Keratinocyte (primary cell): ENCODE measurements around the gene POR. TPM values are rescaled to one million over a fixed set of nuclear protein-coding genes. Genes with fewer than 3 reads are reported as not detected.

Experiments used
- DNase-seq: peaks from one replicate; pipeline ENCODE4 v3.0.0-alpha.2; 2011; ENCODE audit warnings: low read depth, missing footprints, low spot score
- FAIRE-seq: peaks from 2 replicates; lab custom pipeline; 2011; peaks lifted over from hg19 to GRCh38; lab: Jason Lieb, UNC
- H2AFZ ChIP-seq: 2 replicates; pipeline ENCODE4 v1.6.0; 2012; ENCODE audit warnings: low read length, control low read depth, inconsistent platforms; ENCODE audit not compliant: control insufficient read depth
- H3K27ac ChIP-seq: 2 replicates; pipeline ENCODE4 v1.5.1; 2011; ENCODE audit warnings: low read length; ENCODE audit not compliant: control insufficient read depth, insufficient read depth
- H3K27me3 ChIP-seq: 3 replicates; pipeline ENCODE4 v1.6.0; 2011; ENCODE audit warnings: low read length; ENCODE audit not compliant: control insufficient read depth, insufficient read depth; ENCODE audit errors: extremely low read depth
- H3K36me3 ChIP-seq, 2 experiments: 2 replicates in 1 of 2; 3 replicates in 1 of 2; pipeline ENCODE4 v1.5.1; 2011; ENCODE audit warnings: low read length in 2 of 2, mild to moderate bottlenecking in 1 of 2; ENCODE audit not compliant: control insufficient read depth in 2 of 2, insufficient read depth in 2 of 2; ENCODE audit errors: extremely low read depth in 1 of 2
- H3K4me1 ChIP-seq: 3 replicates; pipeline ENCODE4 v1.5.1; 2011; ENCODE audit warnings: low read length; ENCODE audit not compliant: control insufficient read depth, insufficient read depth; ENCODE audit errors: extremely low read depth
- H3K4me2 ChIP-seq: 3 replicates; pipeline ENCODE4 v1.6.0; 2011; ENCODE audit warnings: low read depth, low read length; ENCODE audit not compliant: control insufficient read depth, insufficient read depth; ENCODE audit errors: extremely low read depth
- H3K4me3 ChIP-seq, 3 experiments: fragments of 200-600 bp in 1 of 3; sonication (generic) in 1 of 3; 2 replicates in 2 of 3; 3 replicates in 1 of 3; pipeline ENCODE4 v1.5.1; 2011 to 2016; ENCODE audit warnings: low read length in 3 of 3, mild to moderate bottlenecking in 3 of 3, control low read depth in 2 of 3, inconsistent platforms in 1 of 3, low read depth in 1 of 3, mixed read lengths in 1 of 3, mixed run types in 1 of 3, moderate library complexity in 1 of 3; ENCODE audit not compliant: control insufficient read depth in 2 of 3, insufficient read depth in 2 of 3; ENCODE audit errors: extremely low read depth in 1 of 3
- H3K79me2 ChIP-seq: 2 replicates; pipeline ENCODE4 v1.6.0; 2012; ENCODE audit warnings: low read length; ENCODE audit not compliant: control insufficient read depth, insufficient read depth
- H3K9ac ChIP-seq: 3 replicates; pipeline ENCODE4 v1.6.0; 2011; ENCODE audit warnings: low read length; ENCODE audit not compliant: control insufficient read depth, insufficient read depth; ENCODE audit errors: extremely low read depth
- H3K9me1 ChIP-seq: 3 replicates; pipeline ENCODE4 v1.6.0; 2011; ENCODE audit warnings: low read length; ENCODE audit not compliant: control insufficient read depth, insufficient read depth; ENCODE audit errors: extremely low read depth
- H3K9me3 ChIP-seq: 2 replicates; pipeline ENCODE4 v1.5.1; 2012; ENCODE audit warnings: low read depth, low read length; ENCODE audit not compliant: control insufficient read depth
- H4K20me1 ChIP-seq: 3 replicates; pipeline ENCODE4 v1.6.0; 2011; ENCODE audit warnings: low read length; ENCODE audit not compliant: control insufficient read depth, insufficient read depth; ENCODE audit errors: extremely low read depth
- EZH2 ChIP-seq: IDR thresholded peaks from one replicate; pipeline ENCODE4 v1.6.1; 2012; ENCODE audit warnings: inconsistent platforms, mild to moderate bottlenecking, low read length, moderate library complexity
- dilution Hi-C: fragments of 300-500 bp; cut with MboI; formaldehyde crosslinking; loops from one replicate; pipeline ENCODE4 v1.7.0; 2020; ENCODE audit warnings: low sequenced_read_pairs; ENCODE audit not compliant: extremely low pct_ligation_motif_present
- polyA plus RNA-seq, 5 experiments: library from polyadenylated mRNA; depleted of rRNA in 3 of 5; stranded (reverse) in 3 of 5; stranded (forward) in 1 of 5; unstranded in 1 of 5; fragments of >200 nt; gene quantifications; 1 replicate in 1 of 5; 2 replicates in 3 of 5; 3 replicates in 1 of 5; pipeline versions ENCODE4 v1.2.1 to v1.2.3, GENCODE V29; 2011 to 2012; ENCODE audit warnings: missing spikeins in 2 of 5, low read depth in 1 of 5, low replicate concordance in 1 of 5
- TF ChIP-seq, protein P1 (sequence below), 3 experiments: IDR thresholded peaks in 1 of 3; conservative IDR thresholded peaks in 1 of 3; optimal IDR thresholded peaks in 1 of 3; 2 replicates in 2 of 3; 3 replicates in 1 of 3; pipeline versions ENCODE3 to v1.5.1; 2011; ENCODE audit warnings: low read length in 3 of 3, mild to moderate bottlenecking in 3 of 3, moderate library complexity in 2 of 3, control low read depth in 1 of 3, inconsistent platforms in 1 of 3; ENCODE audit not compliant: insufficient read depth in 2 of 3; ENCODE audit errors: extremely low read depth in 1 of 3

The POR gene
- polyA plus RNA-seq, 1 donor (not counting 4 experiments of a cell fraction or from before 2014, with no cell fraction given): 28.6 TPM

DNA sequence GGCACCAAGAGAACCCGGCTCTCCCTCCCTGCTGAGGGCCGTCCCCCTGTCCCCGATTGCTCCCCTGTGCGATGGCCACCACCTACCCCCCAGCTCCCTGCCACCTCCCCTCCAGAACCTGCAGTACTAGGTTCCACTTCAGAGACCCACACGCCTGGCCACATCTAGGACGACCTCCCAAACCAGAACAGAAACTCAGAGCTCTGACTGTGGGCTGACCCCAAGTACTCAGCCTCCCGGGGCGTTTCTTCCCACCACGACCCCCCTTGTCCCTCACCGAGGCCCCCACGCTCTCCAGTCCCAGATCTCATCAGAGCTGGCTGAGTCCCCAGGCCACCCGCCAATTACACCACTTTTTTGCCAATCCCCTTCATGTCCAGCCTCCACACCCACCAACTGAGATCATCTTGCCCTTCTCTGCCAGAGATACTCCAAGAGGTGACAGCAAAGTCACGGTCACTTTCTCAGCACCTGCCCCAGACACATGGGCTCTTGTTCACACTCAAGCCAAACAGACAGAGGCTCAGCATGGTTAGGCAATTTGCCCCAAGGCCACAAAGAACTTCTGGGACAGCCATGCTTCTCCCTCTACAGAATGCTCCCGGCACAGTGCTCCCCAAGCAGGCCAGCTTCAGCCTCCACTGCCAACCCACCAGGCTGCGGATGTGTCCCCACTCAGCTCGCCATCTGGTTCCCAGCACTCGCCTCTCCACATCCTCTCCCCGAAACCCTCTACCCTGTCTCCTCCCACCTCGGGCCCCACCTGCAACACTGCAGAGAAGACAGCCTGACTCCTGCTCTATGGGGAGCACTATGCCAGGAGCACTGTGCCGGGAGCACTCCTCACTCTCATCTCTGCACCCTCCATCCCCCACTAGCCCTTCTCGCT, 74.8 kb downstream of the POR start:
- no peaks in the 10 kb centered on the region for H3K9me3 ChIP-seq
- H3K4me3 ChIP-seq: no peak overlapping the region
- TF ChIP-seq EZH2: no peak
- TF ChIP-seq, protein P1, sequence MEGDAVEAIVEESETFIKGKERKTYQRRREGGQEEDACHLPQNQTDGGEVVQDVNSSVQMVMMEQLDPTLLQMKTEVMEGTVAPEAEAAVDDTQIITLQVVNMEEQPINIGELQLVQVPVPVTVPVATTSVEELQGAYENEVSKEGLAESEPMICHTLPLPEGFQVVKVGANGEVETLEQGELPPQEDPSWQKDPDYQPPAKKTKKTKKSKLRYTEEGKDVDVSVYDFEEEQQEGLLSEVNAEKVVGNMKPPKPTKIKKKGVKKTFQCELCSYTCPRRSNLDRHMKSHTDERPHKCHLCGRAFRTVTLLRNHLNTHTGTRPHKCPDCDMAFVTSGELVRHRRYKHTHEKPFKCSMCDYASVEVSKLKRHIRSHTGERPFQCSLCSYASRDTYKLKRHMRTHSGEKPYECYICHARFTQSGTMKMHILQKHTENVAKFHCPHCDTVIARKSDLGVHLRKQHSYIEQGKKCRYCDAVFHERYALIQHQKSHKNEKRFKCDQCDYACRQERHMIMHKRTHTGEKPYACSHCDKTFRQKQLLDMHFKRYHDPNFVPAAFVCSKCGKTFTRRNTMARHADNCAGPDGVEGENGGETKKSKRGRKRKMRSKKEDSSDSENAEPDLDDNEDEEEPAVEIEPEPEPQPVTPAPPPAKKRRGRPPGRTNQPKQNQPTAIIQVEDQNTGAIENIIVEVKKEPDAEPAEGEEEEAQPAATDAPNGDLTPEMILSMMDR (optimal IDR thresholded peaks at IDR 0.05 in 1 of 3, IDR thresholded peaks at IDR 0.05 in 1 of 3, conservative IDR thresholded peaks at IDR 0.05 in 1 of 3; ENCODE audit: extremely low read depth in 1 of 3, insufficient read depth in 2 of 3, low read length in 3 of 3): no peak
- dilution Hi-C loops: no loop called here
- H3K36me3 ChIP-seq: peaks cover 3 to 15% of the 10 kb centered on the region in 2 experiments
- H3K27me3 ChIP-seq: no peaks in the 10 kb centered on the region
- no peak overlapping the region for H3K27ac ChIP-seq
- no peak for FAIRE-seq
- no peaks in the 10 kb centered on the region for H3K79me2 ChIP-seq
- H3K4me2 ChIP-seq: no peak overlapping the region
- no peak overlapping the region for H3K9ac ChIP-seq
- no peaks in the 10 kb centered on the region for H3K9me1 ChIP-seq
- no peak overlapping the region for H2AFZ ChIP-seq
- no peaks in the 10 kb centered on the region for H4K20me1 ChIP-seq
- H3K4me1 ChIP-seq: peaks cover 2% of the 10 kb centered on the region
- DNase-seq: no peak

DNA sequence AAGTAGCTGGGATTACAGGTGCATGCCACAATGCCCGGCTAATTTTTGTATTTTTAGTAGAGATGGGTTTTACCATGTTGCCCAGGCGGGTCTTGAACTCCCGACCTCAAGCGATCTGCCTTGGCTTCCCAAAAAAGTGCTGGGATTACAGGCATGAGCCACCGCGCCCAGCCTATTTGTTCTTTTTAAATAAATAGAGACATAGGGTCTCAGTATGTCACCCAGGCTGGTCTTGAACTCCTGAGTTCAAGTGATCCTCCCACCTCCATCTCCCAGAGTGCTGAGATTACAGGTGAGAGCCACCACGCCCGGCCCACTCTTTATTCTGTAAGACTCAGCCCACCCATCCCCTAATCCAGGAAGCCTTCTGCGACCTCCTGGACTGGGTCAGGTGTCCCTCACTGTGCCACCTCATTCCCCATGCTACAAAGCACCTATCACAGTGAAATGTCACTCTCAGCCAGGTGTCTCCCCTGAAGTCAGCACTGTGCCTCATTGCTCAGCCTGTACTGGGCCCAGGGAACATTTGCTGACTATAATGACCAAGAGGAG, 76.7 kb downstream of the POR start:
- FAIRE-seq (no peak), DNase-seq (no peak)
- dilution Hi-C loops: no loop called here
- no peak overlapping the region for H3K27ac ChIP-seq
- no peaks in the 10 kb centered on the region for H3K9me3 ChIP-seq
- no peaks in the 10 kb centered on the region for H3K9me1 ChIP-seq
- H3K4me3 ChIP-seq: no peak overlapping the region
- H4K20me1 ChIP-seq: no peaks in the 10 kb centered on the region
- TF ChIP-seq EZH2: no peak
- TF ChIP-seq, protein P1 (optimal IDR thresholded peaks at IDR 0.05 in 1 of 3, IDR thresholded peaks at IDR 0.05 in 1 of 3, conservative IDR thresholded peaks at IDR 0.05 in 1 of 3; ENCODE audit: extremely low read depth in 1 of 3, insufficient read depth in 2 of 3, low read length in 3 of 3): no peak
- H3K9ac ChIP-seq: no peak overlapping the region
- H3K27me3 ChIP-seq: no peaks in the 10 kb centered on the region
- peaks cover 10 to 12% of the 10 kb centered on the region in 2 experiments for H3K36me3 ChIP-seq
- peaks cover 4% of the 10 kb centered on the region for H3K4me1 ChIP-seq
- no peaks in the 10 kb centered on the region for H3K79me2 ChIP-seq
- H2AFZ ChIP-seq: no peak overlapping the region
- H3K4me2 ChIP-seq: no peak overlapping the region
